GM19397 (cell line): ENCODE data around the gene BPIFB4.

Experiments used
- ATAC-seq: cut with Tn5 transposase; IDR thresholded peaks from one replicate; pipeline ENCODE4 v1.9.1; 2021; ENCODE audit warnings: mild to moderate bottlenecking, moderate library complexity; ENCODE audit not compliant: unreplicated experiment

The BPIFB4 gene

GRCh38 chr20:33059741-33060390 lies 19.6 kb upstream of the BPIFB4 start:
- no peak for ATAC-seq

GRCh38 chr20:33061658-33062028 lies 17.8 kb upstream of the BPIFB4 start:
- no peak for ATAC-seq

GRCh38 chr20:33062105-33062824 lies 17.2 kb upstream of the BPIFB4 start:
- no peak for ATAC-seq

GRCh38 chr20:33062825-33063149 lies 16.7 kb upstream of the BPIFB4 start:
- no peak for ATAC-seq

- ATAC-seq, result no peak
These were observed 16.2 kb upstream of the BPIFB4 start for GRCh38 chr20:33063271-33063670.

GRCh38 chr20:33064572-33065287 lies 14.7 kb upstream of the BPIFB4 start:
- ATAC-seq, result no peak

GRCh38 chr20:33065785-33066184 lies 13.7 kb upstream of the BPIFB4 start:
- ATAC-seq, result no peak

GRCh38 chr20:33067806-33068205 lies 11.6 kb upstream of the BPIFB4 start:
- no peak for ATAC-seq

- no peak for ATAC-seq
These were observed 11.0 kb upstream of the BPIFB4 start for GRCh38 chr20:33068251-33068939.

GRCh38 chr20:33069673-33070072 lies 9.8 kb upstream of the BPIFB4 start:
- no peak for ATAC-seq

- ATAC-seq, result no peak
These were observed 9.1 kb upstream of the BPIFB4 start for GRCh38 chr20:33070111-33071053.

GRCh38 chr20:33071198-33071597 lies 8.2 kb upstream of the BPIFB4 start:
- ATAC-seq, result no peak

GRCh38 chr20:33072362-33072761 lies 7.1 kb upstream of the BPIFB4 start:
- no peak for ATAC-seq

GRCh38 chr20:33072813-33073212 lies 6.6 kb upstream of the BPIFB4 start:
- no peak for ATAC-seq

GRCh38 chr20:33074675-33075074 lies 4.8 kb upstream of the BPIFB4 start:
- ATAC-seq, result no peak

- no peak for ATAC-seq
These were observed 4.2 kb upstream of the BPIFB4 start for GRCh38 chr20:33075281-33075680.

- no peak for ATAC-seq
These were observed 2.6 kb upstream of the BPIFB4 start for GRCh38 chr20:33076662-33077372.

GRCh38 chr20:33081411-33082154 lies 2.1 kb downstream of the BPIFB4 start:
- no peak for ATAC-seq

GRCh38 chr20:33082546-33082945 lies 3.1 kb downstream of the BPIFB4 start:
- ATAC-seq, result no peak
